OCI-LY7 (cell line): ENCODE measurements around the gene IST1.

ENCODE experiments used
- CTCF ChIP-seq: fragments of 200-600 bp; sonication (generic); conservative IDR thresholded peaks from 2 replicates; pipeline ENCODE4 v1.5.1; 2014; ENCODE audit warnings: mild to moderate bottlenecking, antibody characterized with exemption, low read length, moderate library complexity, mixed read lengths
- EZH2phosphoT487 ChIP-seq: fragments of 200-600 bp; sonication (generic); IDR thresholded peaks from 2 replicates; pipeline ENCODE4 v1.6.1; 2018; ENCODE audit warnings: low read depth, borderline replicate concordance, mild to moderate bottlenecking, mixed run types, antibody characterized with exemption, low read length, moderate library complexity, mixed read lengths

- TF ChIP-seq CTCF (no peak), EZH2phosphoT487 (no peak)
Observed at GRCh38 chr16:71916397-71916920, 21.1 kb downstream of the IST1 start.
